CD4-positive, alpha-beta T cell (primary cell): Measurements from ENCODE around the gene CXCL16. TPM values are rescaled to one million over a fixed set of nuclear protein-coding genes. Genes with fewer than 3 reads are reported as not detected.
A peak's percentile ranks its signal among the peaks of the same experiment; 100 is the strongest.

Source experiments
- ATAC-seq: fragments of 200-7000 bp; cut with Tn5 transposase; one replicate; pipeline ENCODE4 v1.10.0; 2022; ENCODE audit warnings: mild to moderate bottlenecking; ENCODE audit not compliant: poor library complexity
- CTCF ChIA-PET: fragments of 350-600 bp; sonication (Branson Sonifier 250); formaldehyde crosslinking; loops from one replicate; lab custom pipeline; 2021; ENCODE audit warnings: antibody characterized with exemption, inconsistent platforms; lab: Charles Lee
- POLR2A ChIA-PET: fragments of 350-600 bp; sonication (Branson Sonifier 250); formaldehyde crosslinking; loops from one replicate; lab custom pipeline; 2021; ENCODE audit warnings: antibody characterized with exemption, inconsistent platforms; lab: Charles Lee
- DNase-seq, 14 experiments: peaks; one replicate each; pipeline ENCODE4 v3.0.0-alpha.2; 2013 to 2020; ENCODE audit warnings: mixed read lengths in 2 of 14
- H3K27ac ChIP-seq, 2 donors: one replicate each; pipeline versions ENCODE4 v1.5.1 to v1.7.0; 2013; ENCODE audit warnings: low read length in 2 of 2, low read depth in 1 of 2, mild to moderate bottlenecking in 1 of 2
- H3K27me3 ChIP-seq, 2 experiments: 1 replicate in 1 of 2; 2 replicates in 1 of 2; pipeline versions ENCODE4 v1.6.1 to v1.7.0; 2013; ENCODE audit warnings: low read length in 2 of 2, control low read depth in 1 of 2, mild to moderate bottlenecking in 1 of 2, moderate library complexity in 1 of 2; ENCODE audit not compliant: insufficient read depth in 2 of 2, control insufficient read depth in 1 of 2
- H3K36me3 ChIP-seq: one replicate; pipeline ENCODE4 v1.6.1; 2013; ENCODE audit warnings: low read length, control low read depth; ENCODE audit not compliant: insufficient read depth
- H3K4me1 ChIP-seq: one replicate; pipeline ENCODE4 v1.6.1; 2013; ENCODE audit warnings: low read length, control low read depth; ENCODE audit not compliant: insufficient read depth
- H3K4me3 ChIP-seq: one replicate; pipeline ENCODE4 v1.5.1; 2013; ENCODE audit warnings: mild to moderate bottlenecking, low read length, moderate library complexity
- H3K9me3 ChIP-seq, 2 experiments: 1 replicate in 1 of 2; 2 replicates in 1 of 2; pipeline versions ENCODE4 v1.6.1 to v1.7.0; 2013; ENCODE audit warnings: low read length in 2 of 2, mild to moderate bottlenecking in 2 of 2, control low read depth in 1 of 2, moderate library complexity in 1 of 2; ENCODE audit not compliant: control insufficient read depth in 1 of 2, insufficient read depth in 1 of 2
- H3K27ac Mint-ChIP-seq: one replicate; pipeline ENCODE4 v1.8.0; 2020; ENCODE audit warnings: mixed read lengths
- H3K27me3 Mint-ChIP-seq: one replicate; pipeline ENCODE4 v1.8.0; 2021; ENCODE audit warnings: mixed read lengths
- H3K36me3 Mint-ChIP-seq: one replicate; pipeline ENCODE4 v1.8.0; 2021; ENCODE audit warnings: low read depth, mixed read lengths
- H3K4me1 Mint-ChIP-seq: one replicate; pipeline ENCODE4 v1.8.0; 2021; ENCODE audit warnings: low read depth, mixed read lengths
- H3K4me3 Mint-ChIP-seq: one replicate; pipeline ENCODE4 v1.8.0; 2020; ENCODE audit warnings: mild to moderate bottlenecking, mixed read lengths
- H3K9me3 Mint-ChIP-seq: one replicate; pipeline ENCODE4 v1.8.0; 2020; ENCODE audit warnings: mixed read lengths
- CTCF ChIP-seq: fragments of 200-600 bp; IDR thresholded peaks from one replicate; pipeline ENCODE4 v1.8.0; 2022; ENCODE audit warnings: antibody characterized with exemption, mild to moderate bottlenecking
- intact Hi-C, 2 experiments: fragments of 100-400 bp; cut with DNase I in 1 of 2; cut with micrococcal nuclease in 1 of 2; formaldehyde crosslinking; loops; one replicate each; pipeline versions ENCODE4 v1.15.1 to v1.9.0; 2023 to 2025; cut with DNase I, micrococcal nuclease
- total RNA-seq, 174 experiments: library from RNA in 2 of 174; stranded (reverse) in 2 of 174; gene quantifications; one replicate each; pipeline ENCODE4 v1.2.3 and lab custom pipeline; 2021 to 2026

Gene CXCL16
- total RNA-seq, 2 experiments from 2014 or later: 24.8 to 25.8 TPM

GRCh38 chr17:4712526-4712925 is 27.2 kb downstream of the CXCL16 start:
- ChIA-PET CTCF (interaction anchor here (0.7 to 2.5 kb wide), 2 partner anchors 19 to 78 kb away, joined by 3 to 14 read pairs; no protein-coding TSS in a partner anchor), POLR2A (interaction anchor here (0.7 to 3.2 kb wide), 2 partner anchors 9 to 83 kb away, joined by 4 to 12 read pairs; partner anchors contain the start of gene PSMB6)
- H3K4me3 Mint-ChIP-seq: peak overlapping the region; percentile 98
- peaks cover 25% of the 10 kb centered on the region for H3K36me3 Mint-ChIP-seq
- DNase-seq (no peak), ATAC-seq (no peak)
- no peak for TF ChIP-seq CTCF
- H3K9me3 ChIP-seq: no peaks in the 10 kb centered on the region
- no peaks in the 10 kb centered on the region for H3K9me3 Mint-ChIP-seq
- H3K4me1 Mint-ChIP-seq: peaks cover 63% of the 10 kb centered on the region
- H3K27ac ChIP-seq: peak overlapping the region; percentile 82 to 92
- peaks cover 74% of the 10 kb centered on the region for H3K4me1 ChIP-seq
- H3K4me3 ChIP-seq: no peak overlapping the region
- peak overlapping the region; percentile 83 for H3K27ac Mint-ChIP-seq
- intact Hi-C loops: loop anchor here (5.0 to 10.0 kb wide), 2 partner anchors 235 to 362 kb away; partner anchors contain the start of genes PFN1 (in 2 of the 2) and ZFP3 (in 1 of the 2)
- peaks cover 21% of the 10 kb centered on the region for H3K36me3 ChIP-seq
- no peaks in the 10 kb centered on the region for H3K27me3 Mint-ChIP-seq
- H3K27me3 ChIP-seq: no peaks in the 10 kb centered on the region

- Mint-ChIP-seq H3K4me1 (peaks cover 63% of the 10 kb centered on the region), H3K27ac (peak overlapping the region; percentile 83), H3K4me3 (peak overlapping the region; percentile 98), H3K9me3 (no peaks in the 10 kb centered on the region), H3K27me3 (no peaks in the 10 kb centered on the region), H3K36me3 (peaks cover 17% of the 10 kb centered on the region)
- peak overlapping the region; percentile 82 to 92 for H3K27ac ChIP-seq
- peaks cover 66% of the 10 kb centered on the region for H3K4me1 ChIP-seq
- H3K4me3 ChIP-seq: peak overlapping the region; percentile 90
- no peak for TF ChIP-seq CTCF
- POLR2A ChIA-PET: interaction anchor here (0.7 to 3.2 kb wide), 9 partner anchors 10 to 255 kb away, joined by 3 to 14 read pairs (median 5); partner anchors contain the start of genes C17orf107, PSMB6, RNF167 and SLC25A11
- H3K36me3 ChIP-seq: peaks cover 13% of the 10 kb centered on the region
- no peaks in the 10 kb centered on the region for H3K9me3 ChIP-seq
- H3K27me3 ChIP-seq: no peaks in the 10 kb centered on the region
- intact Hi-C loops: loop anchor here (2.0 to 10.0 kb wide), 4 partner anchors 79 to 363 kb away; partner anchors contain the start of genes PFN1 (in 2 of the 2), PLD2 (in 1 of the 2) and ZFP3 (in 1 of the 2)
- CTCF ChIA-PET: interaction anchor here (0.7 to 2.5 kb wide), 3 partner anchors 20 to 78 kb away, joined by 3 to 15 read pairs (median 14); partner anchors contain the start of gene MED11
- no peak for ATAC-seq
- peak in 2 of 14 experiments; percentile 56 to 61 for DNase-seq
Observed at GRCh38 chr17:4711661-4712181, 28.0 kb downstream of the CXCL16 start.

- no peaks in the 10 kb centered on the region for H3K9me3 ChIP-seq
- ATAC-seq (no peak), DNase-seq (peak in 13 of 14 experiments; percentile 33 to 87 (median 56))
- CTCF ChIA-PET: interaction anchor here (0.7 to 2.7 kb wide), 21 partner anchors 10 to 338 kb away, joined by 3 to 30 read pairs (median 6); partner anchors contain the start of genes C17orf107, CHRNE, CXCL16 and GLTPD2
- H3K36me3 ChIP-seq: peaks cover 6% of the 10 kb centered on the region
- peak overlapping the region; percentile 98 for H3K4me3 Mint-ChIP-seq
- no peaks in the 10 kb centered on the region for H3K27me3 ChIP-seq
- intact Hi-C loops: loop anchor here (1.0 to 10.0 kb wide), 8 partner anchors 20 to 364 kb away; partner anchors contain the start of genes MED11 (in 2 of the 2), PFN1 (in 2 of the 2), PLD2 (in 1 of the 2) and ZFP3 (in 1 of the 2)
- H3K4me3 ChIP-seq: peak overlapping the region; percentile 90
- TF ChIP-seq CTCF: no peak
- H3K4me1 Mint-ChIP-seq: peaks cover 67% of the 10 kb centered on the region
- H3K36me3 Mint-ChIP-seq: peaks cover 12% of the 10 kb centered on the region
- H3K27me3 Mint-ChIP-seq: no peaks in the 10 kb centered on the region
- H3K27ac Mint-ChIP-seq: peak overlapping the region; percentile 83
- POLR2A ChIA-PET: interaction anchor here (0.7 to 3.2 kb wide), 20 partner anchors 9 to 256 kb away, joined by 3 to 27 read pairs (median 6); partner anchors contain the start of genes C17orf107, MED11, MINK1 and PFN1
- H3K4me1 ChIP-seq: peaks cover 58% of the 10 kb centered on the region
- H3K27ac ChIP-seq: peak overlapping the region; percentile 82 to 92
- no peaks in the 10 kb centered on the region for H3K9me3 Mint-ChIP-seq
Observed at GRCh38 chr17:4710693-4711634, 28.8 kb downstream of the CXCL16 start.
